Cortex of kidney (tissue), 1 donor: ENCODE data around the gene LPIN1.

Experiments used
- DNase-seq: peaks from one replicate; lab custom pipeline; 2025; lab: John Stamatoyannopoulos, UW

The LPIN1 gene, protein sequence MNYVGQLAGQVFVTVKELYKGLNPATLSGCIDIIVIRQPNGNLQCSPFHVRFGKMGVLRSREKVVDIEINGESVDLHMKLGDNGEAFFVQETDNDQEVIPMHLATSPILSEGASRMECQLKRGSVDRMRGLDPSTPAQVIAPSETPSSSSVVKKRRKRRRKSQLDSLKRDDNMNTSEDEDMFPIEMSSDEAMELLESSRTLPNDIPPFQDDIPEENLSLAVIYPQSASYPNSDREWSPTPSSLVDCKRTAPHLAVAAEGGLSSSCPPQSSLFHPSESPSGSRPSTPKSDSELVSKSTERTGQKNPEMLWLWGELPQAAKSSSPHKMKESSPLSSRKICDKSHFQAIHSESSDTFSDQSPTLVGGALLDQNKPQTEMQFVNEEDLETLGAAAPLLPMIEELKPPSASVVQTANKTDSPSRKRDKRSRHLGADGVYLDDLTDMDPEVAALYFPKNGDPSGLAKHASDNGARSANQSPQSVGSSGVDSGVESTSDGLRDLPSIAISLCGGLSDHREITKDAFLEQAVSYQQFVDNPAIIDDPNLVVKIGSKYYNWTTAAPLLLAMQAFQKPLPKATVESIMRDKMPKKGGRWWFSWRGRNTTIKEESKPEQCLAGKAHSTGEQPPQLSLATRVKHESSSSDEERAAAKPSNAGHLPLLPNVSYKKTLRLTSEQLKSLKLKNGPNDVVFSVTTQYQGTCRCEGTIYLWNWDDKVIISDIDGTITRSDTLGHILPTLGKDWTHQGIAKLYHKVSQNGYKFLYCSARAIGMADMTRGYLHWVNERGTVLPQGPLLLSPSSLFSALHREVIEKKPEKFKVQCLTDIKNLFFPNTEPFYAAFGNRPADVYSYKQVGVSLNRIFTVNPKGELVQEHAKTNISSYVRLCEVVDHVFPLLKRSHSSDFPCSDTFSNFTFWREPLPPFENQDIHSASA

GRCh38 chr2:11746376-11746806 lies at the start of gene LPIN1:
Gene LPIN1, plus strand, starts transcription at chr2:11746632. Its CDS starts 18,910 bp downstream, at chr2:11765542.
- DNase-seq: peak; percentile 34

DNA sequence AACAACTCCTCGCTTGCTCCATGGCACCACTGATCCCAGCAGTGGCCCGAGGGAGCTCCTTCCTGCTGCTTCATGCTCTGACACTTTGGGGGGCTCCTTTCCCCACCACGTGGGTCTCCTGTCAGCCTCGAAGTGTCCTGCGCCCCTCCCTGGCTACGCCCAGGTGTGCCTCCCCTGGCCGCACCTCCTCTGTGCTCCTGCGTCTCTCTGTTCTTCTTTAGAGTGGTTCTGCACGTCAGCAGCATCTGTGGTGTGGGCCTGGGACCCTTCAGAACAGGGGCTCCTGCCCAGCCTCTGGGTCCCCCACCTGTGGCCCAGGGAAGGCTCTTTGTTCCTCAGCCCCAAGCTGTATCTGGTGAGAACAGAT lies 49.7 kb upstream of the LPIN1 start:
- DNase-seq: no peak

GRCh38 chr2:11697103-11697871 lies 49.1 kb upstream of the LPIN1 start:
- DNase-seq: no peak

DNA sequence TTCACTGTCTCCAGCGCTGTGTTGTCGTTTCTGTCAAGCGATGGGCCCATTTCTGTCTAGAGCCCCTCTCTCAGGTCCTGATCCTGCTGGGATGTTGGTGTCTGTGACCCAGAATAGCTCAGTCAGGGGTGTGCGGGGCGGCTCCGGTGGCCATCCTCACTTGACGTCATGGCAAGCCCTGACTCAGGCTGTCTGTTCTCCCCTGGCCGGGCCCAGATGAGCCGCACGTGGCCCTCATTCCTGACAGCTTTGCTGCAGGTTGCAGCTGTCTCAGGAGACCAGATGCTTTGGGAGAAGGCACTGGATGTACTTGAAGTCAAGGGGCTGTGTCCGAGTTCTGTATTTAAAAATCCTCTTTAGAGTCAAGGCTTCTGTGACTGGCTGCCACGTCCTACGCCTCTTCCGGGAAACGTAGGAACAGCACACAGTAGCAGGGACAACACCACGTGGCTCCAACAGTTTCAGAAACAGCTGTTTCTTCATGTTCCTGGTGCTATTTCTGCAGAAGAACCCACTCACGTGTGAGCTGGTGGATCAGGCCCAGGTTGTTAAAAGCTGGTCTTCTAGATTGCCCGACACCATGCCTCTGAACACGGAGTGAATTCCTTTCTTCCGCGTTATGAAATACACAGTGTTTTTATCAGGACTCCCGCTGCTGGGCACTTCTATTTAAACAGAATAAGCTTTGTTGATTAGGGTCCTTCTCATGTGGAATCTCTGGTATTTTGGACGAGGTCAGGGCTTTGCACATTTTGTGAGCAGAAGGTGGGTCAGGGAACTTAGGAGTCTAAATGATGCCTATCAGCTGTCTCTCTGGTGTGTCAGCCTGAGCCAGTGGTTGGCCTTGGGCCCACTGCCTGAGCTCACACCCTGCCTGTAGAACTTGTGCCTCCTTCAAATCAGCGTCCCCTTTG lies 48.2 kb upstream of the LPIN1 start:
- no peak for DNase-seq

DNA sequence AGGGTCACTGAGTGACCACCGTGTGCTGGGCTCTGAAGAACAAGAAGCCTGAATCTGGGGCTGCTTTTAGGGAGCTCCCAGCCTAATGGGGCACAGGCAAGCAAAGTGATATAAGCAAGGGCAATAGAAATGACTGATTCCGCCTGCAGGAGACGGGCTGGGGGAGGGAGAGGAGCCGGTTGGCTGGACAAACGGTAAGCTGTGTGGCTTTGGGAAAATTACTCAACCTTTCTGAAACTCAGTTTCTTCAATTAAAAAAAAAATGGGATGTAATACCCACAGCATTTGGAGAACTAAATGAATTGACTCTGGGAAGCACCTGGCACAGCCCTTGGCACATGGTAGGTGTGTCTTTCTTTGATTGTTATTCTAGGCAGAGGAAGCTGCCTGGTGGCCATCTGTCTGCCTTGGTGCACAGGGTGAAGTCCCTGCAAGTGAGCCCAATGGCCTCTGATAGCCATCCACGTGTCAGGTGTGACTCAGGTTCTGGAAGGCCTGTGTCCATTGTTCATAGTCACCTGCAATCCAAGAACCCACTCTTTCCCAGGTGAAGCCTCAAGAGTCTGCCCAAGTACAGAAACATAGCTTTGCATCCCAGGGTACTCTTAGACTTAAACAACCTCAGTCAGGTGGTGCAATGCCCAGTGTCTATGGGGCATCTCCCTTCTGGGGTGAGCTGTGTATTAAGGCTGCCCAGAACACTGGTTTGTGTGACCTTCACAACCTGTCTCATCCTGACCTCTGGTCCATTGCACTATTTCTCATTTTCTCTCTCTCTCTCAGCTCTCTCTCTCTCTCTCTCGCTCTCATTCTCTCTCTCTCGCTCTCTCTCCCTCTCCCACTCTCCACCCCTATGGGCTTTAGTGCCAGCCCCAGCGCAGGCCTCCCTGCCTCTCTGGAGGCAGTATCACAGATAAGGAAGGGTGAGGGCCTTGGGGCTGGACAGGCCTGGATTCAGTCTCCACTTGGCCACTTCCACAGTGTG lies 46.5 kb upstream of the LPIN1 start:
- no peak for DNase-seq

GRCh38 chr2:11701206-11701605 lies 45.2 kb upstream of the LPIN1 start:
- DNase-seq: no peak

GRCh38 chr2:11701751-11702301 lies 44.6 kb upstream of the LPIN1 start:
- no peak for DNase-seq

- no peak for DNase-seq
Measured at GRCh38 chr2:11702946-11703345, 43.5 kb upstream of the LPIN1 start.

DNA sequence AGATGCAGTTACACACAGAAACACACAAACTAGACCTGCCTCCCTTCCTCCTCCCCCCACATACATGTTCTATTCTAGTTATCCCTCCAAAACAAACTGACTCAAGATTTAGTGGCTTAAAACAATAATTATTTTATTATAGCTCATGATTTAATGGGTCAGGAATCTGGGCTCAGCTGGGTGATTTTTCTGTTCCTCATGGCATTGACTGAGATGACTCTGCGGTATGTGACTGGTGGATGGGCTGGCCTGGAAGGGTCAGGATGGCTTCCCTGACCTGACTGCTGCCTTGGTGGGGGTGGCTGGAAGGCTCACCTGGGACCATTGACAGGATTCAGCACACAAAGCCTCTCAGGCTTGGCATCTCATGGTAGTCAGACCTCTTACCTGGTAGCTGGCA lies 42.7 kb upstream of the LPIN1 start:
- DNase-seq: no peak

DNA sequence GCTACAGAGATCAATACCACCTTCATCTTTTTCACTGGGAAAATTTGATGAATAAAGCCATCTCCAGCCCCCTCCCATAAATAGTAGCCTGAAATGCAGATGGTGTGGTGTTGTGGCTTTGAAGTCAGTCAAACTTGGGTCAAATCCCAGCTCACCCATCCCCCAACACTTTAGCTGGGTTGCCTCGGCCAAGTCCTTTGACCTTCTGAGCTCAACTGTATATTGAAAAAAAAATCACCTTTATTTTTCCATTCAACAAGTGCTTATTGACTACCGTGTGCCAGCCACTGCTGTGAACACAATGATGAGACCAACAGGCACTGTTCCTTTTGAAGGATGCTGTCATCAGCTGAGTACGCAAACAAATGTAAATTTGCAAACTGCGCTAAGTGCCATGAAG lies 41.4 kb upstream of the LPIN1 start:
- DNase-seq: no peak

GRCh38 chr2:11705711-11706110 lies 40.7 kb upstream of the LPIN1 start:
- no peak for DNase-seq

GRCh38 chr2:11708106-11708505 lies 38.3 kb upstream of the LPIN1 start:
- DNase-seq: no peak

DNA sequence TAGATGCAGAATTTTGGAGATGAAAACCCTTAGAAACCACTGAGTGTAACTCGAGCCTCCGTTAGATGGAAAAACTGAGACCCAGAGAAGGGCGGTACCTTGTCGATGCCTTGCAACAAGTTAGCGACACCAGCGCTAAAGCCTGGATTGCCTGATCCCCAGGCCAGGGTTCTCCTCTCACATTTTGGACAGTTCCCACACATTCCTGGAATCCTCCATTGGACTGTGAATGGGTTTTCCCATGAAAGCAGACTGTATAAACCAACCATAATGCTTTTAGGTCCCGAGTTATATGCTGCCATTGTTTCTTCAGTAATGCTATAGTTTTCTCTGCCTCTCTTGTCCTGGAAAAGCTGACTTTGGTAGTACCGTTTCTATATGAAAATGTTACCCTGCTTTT lies 37.1 kb upstream of the LPIN1 start:
- DNase-seq: no peak

DNA sequence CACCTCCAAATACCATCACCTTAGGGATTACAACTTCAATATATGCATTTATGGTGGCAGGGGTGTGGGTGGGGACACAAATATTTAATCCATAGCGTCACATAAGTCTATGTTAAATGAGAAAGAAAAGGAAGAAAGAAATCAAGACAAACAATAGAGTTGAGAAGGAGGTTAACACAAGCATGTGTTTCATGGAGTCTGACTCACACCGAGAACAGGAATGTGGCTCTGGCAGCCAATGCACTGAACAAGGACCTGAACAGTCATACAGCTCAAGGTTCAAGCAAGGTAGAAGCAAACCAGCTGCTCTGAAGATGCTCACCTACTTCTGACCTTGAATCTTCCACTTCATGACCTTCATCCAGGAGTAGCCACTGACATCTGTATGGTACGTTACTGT lies 36.2 kb upstream of the LPIN1 start:
- no peak for DNase-seq

GRCh38 chr2:11710632-11711353 lies 35.6 kb upstream of the LPIN1 start:
- no peak for DNase-seq

DNA sequence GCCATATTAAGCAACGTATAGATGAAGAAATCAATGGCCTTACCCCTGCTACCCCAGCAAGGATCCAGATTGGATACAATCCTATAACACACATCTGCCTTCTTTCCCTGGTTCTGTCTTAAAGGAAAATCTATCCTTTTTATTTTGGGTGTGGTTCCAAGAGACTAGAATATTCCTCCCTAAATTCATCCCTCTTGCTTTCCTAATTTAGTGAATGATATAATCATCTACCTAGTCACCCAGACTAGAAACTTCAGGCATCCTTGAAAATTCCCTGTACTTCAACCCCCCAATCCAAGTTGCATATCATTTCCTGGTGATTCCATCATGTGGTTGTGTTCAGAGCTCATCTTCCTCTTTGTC lies 35.1 kb upstream of the LPIN1 start:
- no peak for DNase-seq

DNA sequence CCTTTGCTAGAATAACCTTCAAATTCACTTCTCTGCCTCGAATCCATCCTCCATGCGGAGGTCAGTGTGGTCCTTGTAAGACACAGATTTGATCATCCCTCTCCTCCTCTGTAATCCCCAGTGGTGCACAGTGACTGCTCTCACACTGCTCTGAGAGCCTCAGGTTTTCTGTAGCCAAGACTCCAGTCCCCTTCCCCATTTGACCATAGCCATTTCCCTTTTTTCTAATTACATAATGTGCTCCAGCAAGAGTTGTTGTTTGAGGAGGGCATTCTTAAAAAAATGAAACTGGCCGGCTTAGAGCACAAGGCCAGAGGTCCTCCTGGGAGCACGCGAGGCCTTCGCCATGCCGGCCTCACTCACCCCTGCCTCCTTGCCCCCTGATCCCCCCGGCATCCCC lies 34.7 kb upstream of the LPIN1 start:
- no peak for DNase-seq

GRCh38 chr2:11712866-11713265 lies 33.6 kb upstream of the LPIN1 start:
- DNase-seq: no peak

DNA sequence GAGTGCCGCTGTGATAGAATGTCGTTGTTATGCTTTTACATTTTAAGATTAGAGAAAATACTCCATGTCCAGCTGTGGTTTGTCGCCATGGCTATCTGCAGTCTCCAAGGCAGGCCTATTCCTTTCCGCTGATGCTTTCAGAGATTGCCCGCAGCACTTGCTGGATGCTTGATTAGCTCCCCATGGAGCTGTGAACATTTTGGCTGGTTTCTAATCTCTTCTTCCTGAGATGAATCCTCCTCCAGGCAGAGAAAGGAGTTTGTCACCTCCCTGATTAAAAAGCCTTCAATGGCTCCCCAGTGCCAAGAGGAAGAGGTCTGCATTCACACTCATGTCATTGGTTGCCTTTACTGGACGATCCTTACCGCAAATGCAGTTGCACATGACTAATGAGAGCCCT lies 32.6 kb upstream of the LPIN1 start:
- no peak for DNase-seq
